Uterus (tissue), 4 donors: Measurements from ENCODE around the gene ZBTB20. TPM values are rescaled to one million over a fixed set of nuclear protein-coding genes. Genes with fewer than 3 reads are reported as not detected.

Source experiments
- DNase-seq, 2 donors: peaks; one replicate each; pipeline ENCODE4 v3.0.0-alpha.2; 2019 to 2020
- H3K27ac ChIP-seq, 2 donors: fragments of 200-600 bp; sonication (generic); 1 replicate in 1 of 2; 2 replicates in 1 of 2; pipeline ENCODE4 v1.5.1; 2016 to 2018
- H3K27me3 ChIP-seq, 2 donors: fragments of 200-600 bp; sonication (generic); one replicate each; pipeline ENCODE4 v1.5.1; 2018 to 2019; ENCODE audit warnings: control low read depth in 1 of 2
- H3K36me3 ChIP-seq, 2 donors: fragments of 200-600 bp; sonication (generic); one replicate each; pipeline ENCODE4 v1.5.1; 2019; ENCODE audit warnings: control low read depth in 1 of 2
- H3K4me1 ChIP-seq, 2 donors: fragments of 200-600 bp; sonication (generic); one replicate each; pipeline ENCODE4 v1.5.1; 2018 to 2019; ENCODE audit warnings: control low read depth in 1 of 2
- H3K4me3 ChIP-seq, 2 donors: fragments of 200-600 bp; sonication (generic); 1 replicate in 1 of 2; 2 replicates in 1 of 2; pipeline ENCODE4 v1.5.1; 2018 to 2019; ENCODE audit warnings: mild to moderate bottlenecking in 1 of 2
- H3K9me3 ChIP-seq, 2 donors: fragments of 200-600 bp; sonication (generic); one replicate each; pipeline ENCODE4 v1.5.1; 2019; ENCODE audit warnings: control low read depth in 1 of 2
- CTCF ChIP-seq, 4 experiments: fragments of 200-600 bp in 2 of 4; fragments of 450-650 bp in 2 of 4; sonication (generic) in 2 of 4; IDR thresholded peaks; one replicate each; pipeline ENCODE4 v1.5.1; 2016 to 2019; ENCODE audit warnings: antibody characterized with exemption in 4 of 4, mild to moderate bottlenecking in 2 of 4, moderate library complexity in 1 of 4
- POLR2A ChIP-seq, 2 donors: fragments of 450-650 bp; IDR thresholded peaks; one replicate each; pipeline ENCODE4 v1.6.1; 2016; ENCODE audit warnings: antibody characterized with exemption in 2 of 2, mild to moderate bottlenecking in 1 of 2, moderate library complexity in 1 of 2
- intact Hi-C: fragments of 100-400 bp; cut with DNase I; formaldehyde crosslinking; loops from one replicate; pipeline ENCODE4 v1.15.1; 2023; ENCODE audit warnings: low total_unique reads
- total RNA-seq, 4 donors: library from RNA; depleted of rRNA in 3 of 4; stranded (reverse); fragments of >200 nt in 3 of 4; gene quantifications; one replicate each; pipeline versions ENCODE4 v1.1.0 to v1.2.4, GENCODE V29; 2014 to 2023
- donor health status: DM: yes; HTN: yes; CAD: no.

ZBTB20 gene
- total RNA-seq, 4 donors from 2014 or later: 35.6 to 157 (median 85.1) TPM

DNA sequence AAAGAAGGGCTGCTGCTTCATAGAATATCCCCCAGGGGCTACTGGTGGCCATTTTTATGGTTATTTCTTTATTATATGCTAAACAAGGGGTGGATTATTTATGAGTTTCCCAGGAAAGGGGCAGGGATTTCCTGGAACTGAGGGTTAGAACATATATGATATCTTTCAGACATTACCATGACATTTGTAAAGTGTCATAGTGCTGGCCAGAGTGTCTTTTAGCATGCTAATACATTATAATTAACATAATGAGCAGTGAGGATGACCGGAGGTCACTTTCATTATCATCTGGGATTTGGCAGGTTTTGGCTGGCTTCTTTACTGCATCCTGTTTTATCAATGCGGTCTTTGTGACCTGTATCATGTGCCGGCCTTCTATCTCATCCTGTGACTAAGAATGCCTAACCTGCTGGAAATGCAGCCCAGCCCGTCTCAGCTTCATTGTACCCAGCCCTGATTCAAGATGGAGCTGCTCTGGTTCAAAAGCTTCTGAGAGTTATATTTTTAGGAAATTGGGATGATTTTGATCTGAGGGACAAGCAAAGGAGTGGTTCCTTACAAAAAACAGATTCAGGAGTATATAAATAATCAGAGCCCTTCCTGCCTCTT, 9.1 kb upstream of the ZBTB20 start:
- no peak for DNase-seq
- intact Hi-C loops: no loop called here
- H3K4me3 ChIP-seq: no peak overlapping the region
- H3K27me3 ChIP-seq: no peaks in the 10 kb centered on the region
- TF ChIP-seq POLR2A (IDR thresholded peaks at IDR 0.05): no peak
- no peak for TF ChIP-seq CTCF (IDR thresholded peaks at IDR 0.05)
- no peaks in the 10 kb centered on the region for H3K36me3 ChIP-seq
- no peaks in the 10 kb centered on the region for H3K9me3 ChIP-seq
- peak overlapping the region in 1 of 2 donors; percentile 9 for H3K27ac ChIP-seq
- no peaks in the 10 kb centered on the region for H3K4me1 ChIP-seq

DNA sequence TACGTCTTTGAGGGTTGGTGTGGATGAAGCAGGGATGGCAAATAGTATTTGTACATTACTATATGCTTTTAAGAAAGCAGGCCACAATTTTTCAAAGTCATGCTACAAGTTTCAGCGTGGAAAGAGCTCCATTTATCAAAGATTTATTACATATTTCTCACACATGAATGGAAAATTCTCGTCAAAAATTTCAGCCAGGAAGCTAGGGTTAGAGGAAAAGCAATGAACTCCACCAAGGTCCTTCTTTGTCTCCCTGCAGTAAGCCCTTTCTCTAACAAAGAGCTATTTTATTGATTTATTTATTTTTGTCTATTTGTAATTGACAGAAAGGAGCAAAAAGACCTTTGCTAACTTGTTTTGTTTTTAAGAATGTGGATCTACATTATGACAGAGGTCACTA, 7.5 kb upstream of the ZBTB20 start:
- DNase-seq: no peak
- Histone ChIP-seq H3K36me3 (no peaks in the 10 kb centered on the region), H3K4me3 (no peak overlapping the region), H3K27ac (peak overlapping the region in 1 of 2 donors; percentile 9), H3K9me3 (no peaks in the 10 kb centered on the region), H3K27me3 (no peaks in the 10 kb centered on the region), H3K4me1 (no peaks in the 10 kb centered on the region)
- intact Hi-C loops: no loop called here
- no peak for TF ChIP-seq POLR2A (IDR thresholded peaks at IDR 0.05)
- TF ChIP-seq CTCF (IDR thresholded peaks at IDR 0.05): no peak

DNA sequence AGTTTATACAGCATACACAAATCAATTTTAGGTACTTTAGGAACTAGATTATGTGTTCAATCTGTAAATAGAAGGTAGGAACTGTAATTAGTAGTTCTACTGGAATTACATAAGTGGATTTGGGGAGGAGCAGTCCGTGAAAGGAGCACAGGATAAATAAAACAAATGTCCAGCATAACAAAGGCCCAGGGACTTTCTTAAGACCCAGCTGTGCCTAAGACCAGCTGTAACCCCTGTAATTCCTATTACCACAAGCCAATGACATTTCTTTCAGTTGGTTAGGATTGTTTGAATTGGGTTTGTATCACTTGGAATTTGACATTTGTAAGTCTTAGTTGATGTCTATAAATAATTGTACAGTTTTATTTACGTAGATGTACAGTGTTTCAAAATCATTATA, 4.8 kb upstream of the ZBTB20 start:
- Histone ChIP-seq H3K27me3 (no peaks in the 10 kb centered on the region), H3K9me3 (no peaks in the 10 kb centered on the region), H3K4me3 (no peak overlapping the region), H3K36me3 (no peaks in the 10 kb centered on the region), H3K4me1 (peaks cover 0 to 8% of the 10 kb centered on the region in 2 donors), H3K27ac (no peak overlapping the region)
- DNase-seq: no peak
- TF ChIP-seq CTCF (IDR thresholded peaks at IDR 0.05) (no peak), POLR2A (IDR thresholded peaks at IDR 0.05) (no peak)
- intact Hi-C loops: no loop called here

DNA sequence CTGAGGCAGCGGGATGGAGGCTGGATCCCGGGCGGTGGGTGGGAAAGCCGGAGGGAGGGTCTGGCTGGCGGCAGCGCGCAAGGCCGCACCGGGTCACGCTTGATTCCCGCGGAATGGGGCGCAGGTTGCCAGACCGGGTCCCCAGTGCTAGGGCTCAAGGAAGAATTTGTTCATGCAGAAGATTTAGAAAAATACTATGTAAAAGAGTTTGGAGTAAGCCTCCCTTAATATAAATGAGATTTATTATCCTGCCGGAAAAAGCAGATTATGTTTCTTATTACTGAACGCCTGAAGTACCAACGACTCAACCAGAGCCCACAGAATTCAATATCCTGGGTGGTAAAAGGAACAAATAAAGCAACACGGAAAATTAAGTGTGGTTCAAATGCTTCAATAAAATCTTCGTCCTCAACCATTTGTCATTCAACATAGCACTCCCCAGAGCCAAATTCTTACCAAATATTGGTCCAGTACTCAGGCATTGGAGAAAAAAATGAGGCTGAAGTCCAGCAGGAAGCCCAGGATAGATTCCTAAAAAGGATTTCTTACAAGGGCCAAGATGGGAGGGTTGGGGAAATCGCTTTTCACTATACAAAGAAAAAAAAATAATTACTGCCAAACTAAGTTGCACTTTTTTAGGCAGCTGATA, 1.2 kb upstream of the ZBTB20 start:
- peak overlapping the region; percentile 97 to 98 for H3K27ac ChIP-seq
- peak overlapping the region; percentile 87 for H3K4me3 ChIP-seq
- TF ChIP-seq CTCF (IDR thresholded peaks at IDR 0.05) (peak in 1 of 4 experiments; percentile 6), POLR2A (IDR thresholded peaks at IDR 0.05) (no peak)
- no peaks in the 10 kb centered on the region for H3K27me3 ChIP-seq
- DNase-seq: no peak
- intact Hi-C loops: no loop called here
- no peaks in the 10 kb centered on the region for H3K36me3 ChIP-seq
- H3K4me1 ChIP-seq: peaks cover 0 to 8% of the 10 kb centered on the region in 2 donors
- no peaks in the 10 kb centered on the region for H3K9me3 ChIP-seq

GRCh38 chr3:115147329-115148141, 447 bp upstream of the ZBTB20 start:
- no peaks in the 10 kb centered on the region for H3K9me3 ChIP-seq
- peak; percentile 98 to 100 for DNase-seq
- intact Hi-C loops: no loop called here
- TF ChIP-seq CTCF (IDR thresholded peaks at IDR 0.05) (peak in 1 of 4 experiments; percentile 27), POLR2A (IDR thresholded peaks at IDR 0.05) (peak; percentile 83 to 92)
- peak overlapping the region; percentile 97 to 98 for H3K27ac ChIP-seq
- H3K36me3 ChIP-seq: no peaks in the 10 kb centered on the region
- H3K27me3 ChIP-seq: no peaks in the 10 kb centered on the region
- peak overlapping the region; percentile 87 for H3K4me3 ChIP-seq
- peaks cover 0 to 8% of the 10 kb centered on the region in 2 donors for H3K4me1 ChIP-seq
